PC-3 (cell line): Measurements from ENCODE around the gene DNMT3L.
"Not testable (repeated sequence)": the region's sequence is repeated elsewhere in the genome, so short reads cannot be mapped to it uniquely, and the experiment has no call there.

Experiments used
- CTCF ChIP-seq: fragments of 300-600 bp; sonication (generic); conservative IDR thresholded peaks from 2 replicates; pipeline ENCODE4 v1.5.1; 2017; ENCODE audit warnings: antibody characterized with exemption, low read depth, mild to moderate bottlenecking, low read length
- EZH2 ChIP-seq: fragments of 300-600 bp; sonication (generic); IDR thresholded peaks from one replicate; pipeline ENCODE4 v1.6.1; 2017; ENCODE audit warnings: antibody characterized with exemption, mild to moderate bottlenecking, low read length; ENCODE audit not compliant: unreplicated experiment

DNA sequence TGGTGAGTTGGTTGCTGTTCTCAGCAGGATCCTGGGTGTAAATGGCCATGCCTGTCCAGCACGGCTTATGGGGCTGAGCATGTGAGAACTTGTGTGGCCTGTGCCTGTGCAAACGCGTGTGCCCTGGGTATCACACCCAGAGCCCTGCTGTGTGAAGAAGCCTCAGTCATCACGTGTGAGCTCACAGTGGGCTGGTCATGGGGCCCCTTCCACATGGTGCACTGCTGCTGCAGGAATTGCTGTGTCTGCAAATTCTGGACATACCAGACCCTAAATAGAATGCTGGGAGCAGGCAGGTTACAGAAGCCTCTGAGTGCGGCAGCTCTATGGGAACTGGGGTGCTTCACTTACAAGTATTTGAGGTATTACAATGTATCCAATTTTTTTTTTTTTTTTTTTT lies 38.4 kb downstream of the DNMT3L start:
- not testable (repeated sequence) for TF ChIP-seq CTCF, EZH2
